HEK293T (cell line): Measurements from ENCODE around the gene PYGB.
"Not testable (repeated sequence)": the region's sequence is repeated elsewhere in the genome, so short reads cannot be mapped to it uniquely, and the experiment has no call there.

Experiments
- CTCF ChIA-PET: fragments of 350-600 bp; formaldehyde crosslinking; extraction: SDS; loops from one replicate; lab custom pipeline; 2021; ENCODE audit warnings: antibody characterized with exemption, inconsistent platforms; lab: Yijun Ruan, JAX
- POLR2A ChIA-PET: fragments of 350-600 bp; formaldehyde crosslinking; extraction: SDS; loops from one replicate; lab custom pipeline; 2020; ENCODE audit warnings: antibody characterized with exemption, inconsistent platforms; lab: Yijun Ruan, JAX
- DNase-seq: peaks from one replicate; pipeline ENCODE4 v3.0.0; 2012; ENCODE audit warnings: mixed read lengths; ENCODE audit errors: extremely low spot score
- ARNT ChIP-seq: fragments of 450-650 bp; IDR thresholded peaks from 2 replicates; pipeline ENCODE4 v1.6.1; 2017; ENCODE audit warnings: mild to moderate bottlenecking
- BHLHE40 ChIP-seq: fragments of 450-650 bp; IDR thresholded peaks from 2 replicates; pipeline ENCODE4 v1.6.1; 2016; ENCODE audit warnings: mild to moderate bottlenecking, moderate library complexity, borderline replicate concordance
- CTBP1 ChIP-seq: fragments of 450-650 bp; IDR thresholded peaks from 2 replicates; pipeline ENCODE4 v1.6.1; 2016; ENCODE audit warnings: borderline replicate concordance
- ELF4 ChIP-seq: fragments of 450-650 bp; IDR thresholded peaks from 2 replicates; pipeline ENCODE4 v1.6.1; 2017; ENCODE audit warnings: antibody characterized with exemption
- FOXA1 ChIP-seq: fragments of 450-650 bp; IDR thresholded peaks from 2 replicates; pipeline ENCODE4 v1.6.1; 2016; ENCODE audit warnings: mild to moderate bottlenecking
- FOXK2 ChIP-seq: fragments of 450-650 bp; IDR thresholded peaks from 2 replicates; pipeline ENCODE4 v1.6.1; 2016; ENCODE audit warnings: mild to moderate bottlenecking
- FOXM1 ChIP-seq: fragments of 450-650 bp; IDR thresholded peaks from 2 replicates; pipeline ENCODE4 v1.6.1; 2017; ENCODE audit warnings: mild to moderate bottlenecking, borderline replicate concordance
- HDGF ChIP-seq: fragments of 450-650 bp; IDR thresholded peaks from 2 replicates; pipeline ENCODE4 v1.6.1; 2017; ENCODE audit warnings: antibody characterized with exemption, borderline replicate concordance
- L3MBTL2 ChIP-seq: fragments of 450-650 bp; conservative IDR thresholded peaks from 2 replicates; pipeline ENCODE4 v1.6.1; 2016; ENCODE audit warnings: mild to moderate bottlenecking
- LEF1 ChIP-seq: fragments of 450-650 bp; IDR thresholded peaks from 2 replicates; pipeline ENCODE4 v1.6.1; 2017; ENCODE audit warnings: mild to moderate bottlenecking, borderline replicate concordance
- NFRKB ChIP-seq: fragments of 450-650 bp; IDR thresholded peaks from 2 replicates; pipeline ENCODE4 v1.6.1; 2016; ENCODE audit warnings: mild to moderate bottlenecking, moderate library complexity
- SP1 ChIP-seq: fragments of 450-650 bp; IDR thresholded peaks from 2 replicates; pipeline ENCODE4 v1.6.1; 2017
- SUZ12 ChIP-seq: fragments of 450-650 bp; IDR thresholded peaks from 2 replicates; pipeline ENCODE4 v1.6.1; 2016; ENCODE audit warnings: mild to moderate bottlenecking
- TARDBP ChIP-seq: fragments of 450-650 bp; IDR thresholded peaks from 2 replicates; pipeline ENCODE4 v1.6.1; 2016
- ZNF384 ChIP-seq: fragments of 450-650 bp; IDR thresholded peaks from 2 replicates; pipeline ENCODE4 v1.6.1; 2016
- TF ChIP-seq, protein P1 (sequence below): fragments of 450-650 bp; IDR thresholded peaks from 2 replicates; pipeline ENCODE4 v1.6.1; 2016

Gene PYGB

DNA sequence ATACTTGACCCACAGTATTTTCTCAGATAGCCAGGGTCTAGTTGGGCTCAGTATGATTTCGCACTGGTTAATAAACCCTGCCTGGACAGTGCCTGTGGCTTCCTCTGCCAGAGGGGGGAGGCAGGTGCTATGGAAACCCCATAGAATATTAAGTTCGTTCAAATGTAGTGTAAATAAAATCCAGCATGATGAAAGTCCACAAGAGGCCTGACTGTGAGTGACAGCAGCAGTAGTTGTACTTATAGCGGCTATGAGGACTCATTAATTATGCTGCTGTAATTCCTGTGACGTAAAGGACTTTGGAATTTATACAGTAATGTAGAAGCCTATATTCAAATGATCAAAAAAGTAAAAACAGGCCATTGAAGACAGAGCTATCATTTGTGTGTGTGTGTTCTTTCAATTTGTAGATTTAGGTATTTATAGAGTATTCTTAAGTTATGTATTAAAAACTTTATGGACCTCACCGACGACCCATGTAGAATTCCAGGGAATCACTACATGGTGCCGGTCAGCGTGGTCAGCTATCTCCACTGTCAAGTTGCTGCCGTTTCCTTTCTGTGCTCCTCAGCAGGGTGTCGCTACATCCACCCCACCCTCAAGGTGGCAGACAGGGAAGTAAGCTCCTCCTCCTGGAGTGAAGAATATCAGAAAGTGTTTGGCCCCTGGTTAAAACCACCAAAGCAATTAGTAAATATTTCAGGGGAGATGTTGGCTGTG is 10.0 kb downstream of the PYGB start:
- ChIA-PET POLR2A (no interaction called here), CTCF (no interaction called here)
- TF ChIP-seq, protein P1, sequence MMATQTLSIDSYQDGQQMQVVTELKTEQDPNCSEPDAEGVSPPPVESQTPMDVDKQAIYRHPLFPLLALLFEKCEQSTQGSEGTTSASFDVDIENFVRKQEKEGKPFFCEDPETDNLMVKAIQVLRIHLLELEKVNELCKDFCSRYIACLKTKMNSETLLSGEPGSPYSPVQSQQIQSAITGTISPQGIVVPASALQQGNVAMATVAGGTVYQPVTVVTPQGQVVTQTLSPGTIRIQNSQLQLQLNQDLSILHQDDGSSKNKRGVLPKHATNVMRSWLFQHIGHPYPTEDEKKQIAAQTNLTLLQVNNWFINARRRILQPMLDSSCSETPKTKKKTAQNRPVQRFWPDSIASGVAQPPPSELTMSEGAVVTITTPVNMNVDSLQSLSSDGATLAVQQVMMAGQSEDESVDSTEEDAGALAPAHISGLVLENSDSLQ: peak; percentile 44; the same call in 1 of the 2 replicates
- TF ChIP-seq NFRKB: no peak
- no peak for DNase-seq

DNA sequence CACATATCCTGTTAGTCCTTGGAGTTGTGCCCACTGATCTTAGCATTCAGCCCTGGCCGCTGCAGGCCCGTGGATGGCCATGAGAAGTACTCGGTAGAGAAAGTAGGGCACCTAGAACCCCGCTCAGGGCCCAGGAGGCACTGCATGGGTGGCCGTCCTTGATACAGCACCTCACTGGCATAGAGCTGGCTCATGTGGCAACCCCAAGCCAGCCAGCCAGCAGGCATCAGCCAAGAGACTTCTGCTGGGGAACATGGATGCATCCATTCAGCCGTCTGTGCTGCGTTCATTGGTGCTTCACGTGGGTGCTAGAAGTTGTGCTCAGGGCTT is 10.6 kb downstream of the PYGB start:
- DNase-seq: no peak
- TF ChIP-seq, protein P1: no peak
- TF ChIP-seq SUZ12: no peak
- TF ChIP-seq FOXA1: no peak
- TF ChIP-seq HDGF: no peak
- no peak for TF ChIP-seq ARNT
- TF ChIP-seq SP1: no peak
- no peak for TF ChIP-seq ZNF384
- no peak for TF ChIP-seq LEF1
- TF ChIP-seq TARDBP: no peak
- TF ChIP-seq NFRKB: no peak
- no peak for TF ChIP-seq FOXK2
- no peak for TF ChIP-seq BHLHE40
- no peak for TF ChIP-seq CTBP1
- no peak for TF ChIP-seq ELF4
- no peak for TF ChIP-seq FOXM1
- no peak for TF ChIP-seq L3MBTL2
- CTCF ChIA-PET: no interaction called here
- POLR2A ChIA-PET: no interaction called here

DNA sequence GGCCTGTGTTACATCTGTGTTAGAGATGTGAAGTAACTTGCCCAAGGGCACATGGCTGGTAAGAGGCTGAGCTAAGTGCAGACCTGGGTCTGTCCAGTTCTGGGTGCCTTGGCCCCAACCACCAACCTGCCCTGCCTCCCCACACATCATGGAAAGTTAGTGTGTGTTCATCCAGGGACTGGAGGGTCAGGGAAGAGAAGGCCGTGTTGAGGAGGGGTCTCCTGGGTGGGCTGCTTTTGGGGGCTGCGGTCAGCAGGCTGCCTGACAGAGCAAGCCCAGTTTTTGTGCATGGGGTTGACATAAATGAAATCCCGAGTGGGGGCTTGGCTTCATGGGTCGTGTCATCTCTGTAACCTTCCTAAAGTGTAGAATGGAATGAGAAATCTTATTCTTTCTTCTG is 10.9 kb downstream of the PYGB start:
- POLR2A ChIA-PET: no interaction called here
- TF ChIP-seq SP1 (no peak), FOXM1 (no peak), ELF4 (no peak)
- CTCF ChIA-PET: no interaction called here
- no peak for DNase-seq

DNA sequence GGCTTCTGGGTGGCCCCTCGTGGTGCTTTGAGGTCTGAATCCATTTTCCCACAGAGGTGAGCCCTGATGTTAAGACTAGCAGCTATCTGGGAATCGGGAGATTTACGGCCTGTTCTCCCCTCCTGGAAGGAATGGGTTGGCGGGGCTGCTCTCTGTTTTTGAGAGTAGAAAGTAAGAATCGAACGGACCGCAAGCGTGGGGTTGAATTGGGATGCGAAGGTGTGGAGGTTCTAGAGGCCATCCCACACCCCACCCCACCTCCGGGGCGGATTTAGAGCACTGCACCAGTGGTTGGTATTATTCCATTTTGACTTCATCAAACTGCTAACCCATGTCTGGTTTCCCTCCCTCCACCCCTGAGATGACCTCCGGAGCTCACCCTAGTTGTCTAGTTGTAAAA is 11.5 kb downstream of the PYGB start:
- POLR2A ChIA-PET: no interaction called here
- TF ChIP-seq ARNT (no peak), FOXK2 (no peak), TARDBP (no peak), SUZ12 (no peak), FOXA1 (no peak), SP1 (no peak), CTBP1 (no peak), L3MBTL2 (no peak), ELF4 (no peak), NFRKB (no peak), HDGF (no peak), ZNF384 (no peak)
- TF ChIP-seq, protein P1: no peak
- CTCF ChIA-PET: no interaction called here
- no peak for DNase-seq

DNA sequence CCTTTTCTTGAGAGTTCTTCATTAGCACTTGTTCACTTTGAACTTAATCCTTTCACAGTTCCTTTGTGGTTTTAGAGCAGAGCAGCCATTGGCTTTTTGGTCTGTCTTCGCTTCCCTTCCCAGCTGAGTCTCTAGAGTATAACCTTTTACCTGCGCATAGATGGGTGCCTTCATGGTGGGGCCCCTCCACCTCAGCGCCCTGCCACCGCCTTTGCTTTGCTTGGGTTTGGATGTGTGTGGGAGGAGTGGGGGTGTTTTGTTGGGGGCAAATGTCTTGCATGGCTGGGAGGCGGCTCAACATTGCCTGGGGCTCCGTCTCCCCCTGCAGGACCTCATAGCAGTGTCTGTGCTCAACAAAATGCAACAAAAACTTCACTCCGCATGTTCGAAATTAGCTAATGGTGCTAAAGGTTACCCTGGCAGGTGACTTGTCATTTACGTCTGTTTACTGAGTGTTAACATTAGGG is 11.9 kb downstream of the PYGB start:
- ChIA-PET POLR2A (no interaction called here), CTCF (no interaction called here)
- no peak for TF ChIP-seq ARNT
- no peak for TF ChIP-seq LEF1
- no peak for DNase-seq

DNA sequence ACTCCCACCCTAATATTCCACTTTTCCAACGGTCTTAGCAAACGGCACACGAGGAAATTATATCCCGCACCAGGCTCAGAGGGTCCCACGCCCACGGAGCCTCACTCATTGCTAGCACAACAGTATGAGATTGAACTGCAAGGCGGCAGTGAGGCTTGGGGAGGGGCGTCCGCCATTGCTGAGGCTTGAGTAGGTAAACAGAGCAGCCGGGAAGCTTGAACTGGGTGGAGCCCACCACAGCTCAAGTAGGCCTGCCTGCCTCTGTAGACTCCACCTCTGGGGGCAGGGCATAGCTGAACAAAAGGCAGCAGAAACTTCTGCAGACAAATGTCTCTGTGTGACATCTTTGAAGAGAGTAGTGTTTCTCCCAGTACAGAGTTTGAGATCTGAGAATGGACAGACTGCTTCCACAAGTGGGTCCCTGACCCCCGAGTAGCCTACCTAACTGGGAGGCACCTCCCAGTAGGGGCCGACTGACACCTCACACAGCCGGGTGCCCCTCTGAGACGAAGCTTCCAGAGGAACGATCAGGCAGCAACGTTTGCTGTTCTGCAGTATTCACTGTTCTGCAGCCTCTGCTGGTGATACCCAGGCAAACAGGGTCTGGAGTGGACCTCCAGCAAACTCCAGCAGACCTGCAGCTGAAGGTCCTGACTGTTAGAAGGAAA is 13.0 kb downstream of the PYGB start:
- CTCF ChIA-PET, POLR2A ChIA-PET, DNase-seq: not testable (repeated sequence)

DNA sequence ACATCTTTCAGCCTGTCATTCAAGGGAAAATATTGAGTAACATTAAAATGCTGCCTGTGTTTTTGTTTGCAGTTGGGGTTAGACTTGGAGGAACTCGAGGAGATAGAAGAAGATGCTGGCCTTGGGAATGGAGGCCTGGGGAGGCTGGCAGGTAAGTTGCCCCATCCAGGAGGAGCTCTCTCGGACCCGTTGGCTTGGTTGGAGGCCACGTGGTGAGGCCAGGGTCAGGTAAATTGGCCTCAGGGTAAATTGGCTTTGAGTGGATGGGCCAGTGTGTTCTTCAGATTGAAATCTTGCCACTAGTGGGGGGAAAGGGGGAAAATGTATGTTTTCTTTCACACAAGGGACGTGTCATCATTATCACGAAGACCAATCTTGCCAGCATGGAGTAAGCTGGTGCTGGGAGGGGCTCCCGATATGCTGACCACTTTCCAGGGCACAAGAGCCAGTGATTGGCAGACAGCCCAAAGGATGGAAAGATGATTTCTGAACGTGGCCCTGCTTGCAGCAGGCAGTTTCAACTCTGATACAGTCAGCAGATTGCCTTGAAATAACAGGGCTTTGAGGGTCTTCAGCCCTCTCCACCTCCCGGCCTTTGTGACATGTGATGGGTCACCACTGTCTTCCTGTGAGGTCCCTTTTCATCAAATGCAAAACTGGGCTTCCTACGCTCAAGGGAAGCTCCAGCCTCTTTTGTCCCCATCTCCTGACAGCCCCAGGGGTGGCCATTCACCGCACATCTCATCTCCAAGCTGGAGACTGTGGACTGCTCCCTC is 21.4 kb downstream of the PYGB start:
- POLR2A ChIA-PET: no interaction called here
- TF ChIP-seq HDGF (no peak), BHLHE40 (no peak), FOXK2 (no peak), ARNT (no peak)

More for the DNA sequence above, 21.4 kb downstream of the PYGB start:
- CTCF ChIA-PET: no interaction called here
- DNase-seq: no peak
